NCI-H748 (cell line): Measurements from ENCODE around the gene JAGN1.
"Not testable (repeated sequence)": the region's sequence is repeated elsewhere in the genome, so short reads cannot be mapped to it uniquely, and the experiment has no call there.

Source experiments
- DNase-seq: peaks from one replicate; lab custom pipeline; 2025; ENCODE audit not compliant: unreplicated experiment; lab: John Stamatoyannopoulos, UW

The JAGN1 gene

GRCh38 chr3:9897408-9898372 is 7.3 kb downstream of the JAGN1 start:
- no peak for DNase-seq

GRCh38 chr3:9898467-9899241 is 8.2 kb downstream of the JAGN1 start:
- no peak for DNase-seq

DNA sequence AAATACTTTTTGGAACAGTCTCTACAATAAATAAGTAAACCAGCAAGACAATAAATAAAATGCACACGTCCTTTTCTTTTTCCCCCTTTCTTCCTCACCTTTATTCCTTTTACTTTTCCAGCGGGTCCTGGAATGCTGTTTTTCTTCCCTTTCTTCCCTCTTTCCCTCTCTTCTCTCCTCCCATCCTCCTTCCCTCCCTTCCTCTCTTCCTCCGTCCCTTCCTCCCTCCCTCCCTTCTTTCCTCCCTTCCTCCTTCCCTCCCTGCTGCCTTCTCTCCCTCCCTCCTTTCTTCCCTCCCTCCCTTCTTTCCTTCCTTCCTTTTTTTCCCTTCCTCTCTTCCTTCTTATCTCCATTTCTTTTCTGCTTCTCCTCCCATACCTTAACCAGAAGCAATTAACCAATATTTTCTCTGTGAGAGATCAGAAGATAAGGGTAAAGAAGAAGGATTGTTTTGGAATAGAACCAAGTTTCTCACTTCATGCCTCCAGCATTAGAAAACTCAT is 8.9 kb downstream of the JAGN1 start:
- no peak for DNase-seq

DNA sequence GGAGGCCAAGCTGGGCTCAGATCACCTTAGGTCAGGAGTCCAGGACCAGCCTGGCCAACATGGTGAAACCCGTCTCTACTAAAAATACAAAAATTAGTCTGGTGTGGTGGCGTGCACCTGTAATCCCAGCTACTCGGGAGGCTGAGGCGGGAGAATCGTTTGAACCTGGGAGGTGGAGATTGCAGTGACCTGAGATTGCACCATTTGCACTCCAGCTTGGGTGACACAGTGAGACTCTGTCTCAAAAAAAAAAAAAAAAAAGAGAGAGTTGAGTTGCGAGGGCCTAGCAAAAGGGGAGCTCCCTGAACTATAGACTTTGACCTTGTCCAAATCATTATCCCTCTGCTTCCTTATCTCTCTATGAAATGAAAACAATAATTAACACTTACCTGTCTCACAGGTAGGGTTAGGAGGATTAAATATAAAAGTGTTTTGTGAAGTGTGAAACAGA is 10.6 kb downstream of the JAGN1 start:
- DNase-seq: not testable (repeated sequence)

DNA sequence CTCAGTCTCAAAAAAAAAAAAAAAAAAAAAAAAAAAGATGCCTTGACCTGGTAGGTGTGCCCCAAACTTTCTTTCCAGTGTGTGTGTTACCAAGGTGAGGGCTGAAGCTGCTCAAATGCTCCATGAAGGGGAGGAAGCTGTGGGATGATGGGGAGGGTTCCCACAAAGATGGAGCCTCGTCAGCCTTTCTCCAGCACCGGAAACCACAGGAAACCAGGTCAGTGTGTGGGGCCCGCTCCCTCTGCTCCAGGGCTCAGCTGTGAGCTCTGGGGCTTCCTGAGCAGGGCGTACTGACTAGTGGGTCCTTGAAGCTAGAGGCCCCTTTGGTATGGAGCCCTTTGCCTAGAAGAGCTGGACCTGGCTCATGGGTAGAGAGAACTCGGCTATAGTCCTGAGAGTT is 11.6 kb downstream of the JAGN1 start:
- DNase-seq: no peak

DNA sequence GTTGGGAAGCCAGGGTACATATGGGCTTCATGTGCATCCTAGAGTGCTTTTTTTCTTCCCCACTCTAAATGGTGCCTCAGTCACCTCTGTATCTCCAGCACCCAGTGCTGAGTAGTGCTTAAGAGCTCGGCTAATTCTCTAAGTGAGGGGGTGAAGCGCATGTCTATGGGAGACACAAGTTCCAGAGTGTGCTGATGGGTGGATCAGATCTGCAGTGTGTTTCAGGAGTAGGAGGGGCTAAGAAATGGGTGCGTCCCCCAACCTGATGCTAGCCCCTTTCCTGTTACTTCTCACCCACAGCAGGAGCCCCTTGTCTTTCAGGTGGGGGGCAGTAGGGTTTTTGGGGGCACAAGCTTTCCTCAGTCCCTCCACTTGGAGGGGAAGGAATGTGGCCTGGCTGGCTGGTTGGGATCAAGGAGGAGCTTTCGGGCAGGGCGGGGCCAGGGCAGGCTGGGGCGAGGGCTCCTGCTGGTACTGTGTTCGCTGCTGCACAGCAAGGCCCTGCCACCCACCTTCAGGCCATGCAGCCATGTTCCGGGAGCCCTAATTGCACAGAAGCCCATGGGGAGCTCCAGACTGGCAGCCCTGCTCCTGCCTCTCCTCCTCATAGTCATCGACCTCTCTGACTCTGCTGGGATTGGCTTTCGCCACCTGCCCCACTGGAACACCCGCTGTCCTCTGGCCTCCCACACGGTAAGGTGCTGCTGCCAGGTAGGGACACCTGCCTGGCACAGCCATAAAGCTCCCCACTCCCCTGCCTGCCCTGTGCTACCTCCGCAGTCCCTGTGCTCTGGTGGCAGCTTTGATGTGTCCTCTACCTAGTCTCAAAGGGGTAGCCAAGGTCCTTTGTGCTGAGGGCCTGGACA is 12.2 kb downstream of the JAGN1 start, which contains the start of gene IL17RE:
TSS of gene IL17RE (plus strand) at position 477 of the 866 bp plus-strand sequence. CDS start at position 562, 85 bp downstream.
- DNase-seq: no peak

- DNase-seq: no peak
These were observed 12.8 kb downstream of the JAGN1 start for GRCh38 chr3:9903238-9903624.

GRCh38 chr3:9903904-9904303 is 13.5 kb downstream of the JAGN1 start:
- no peak for DNase-seq

DNA sequence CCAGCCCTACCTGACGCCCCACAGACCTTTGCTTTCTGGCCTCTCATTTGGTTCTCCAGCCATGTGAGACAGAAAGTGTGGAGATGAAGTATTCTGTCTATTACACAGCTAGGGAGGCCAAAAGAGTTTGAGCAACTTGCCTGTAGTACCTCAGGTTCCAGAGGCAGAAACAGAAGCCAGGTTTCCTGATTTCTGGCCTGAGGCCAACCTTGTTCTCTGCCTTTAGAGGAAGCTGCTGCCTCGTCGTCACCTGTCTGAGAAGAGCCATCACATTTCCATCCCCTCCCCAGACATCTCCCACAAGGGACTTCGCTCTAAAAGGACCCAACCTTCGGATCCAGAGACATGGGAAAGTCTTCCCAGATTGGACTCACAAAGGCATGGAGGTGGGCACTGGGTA is 16.1 kb downstream of the JAGN1 start:
- no peak for DNase-seq

GRCh38 chr3:9908286-9908685 is 17.9 kb downstream of the JAGN1 start:
- no peak for DNase-seq

GRCh38 chr3:9909221-9910013 is 19.0 kb downstream of the JAGN1 start:
- no peak for DNase-seq

DNA sequence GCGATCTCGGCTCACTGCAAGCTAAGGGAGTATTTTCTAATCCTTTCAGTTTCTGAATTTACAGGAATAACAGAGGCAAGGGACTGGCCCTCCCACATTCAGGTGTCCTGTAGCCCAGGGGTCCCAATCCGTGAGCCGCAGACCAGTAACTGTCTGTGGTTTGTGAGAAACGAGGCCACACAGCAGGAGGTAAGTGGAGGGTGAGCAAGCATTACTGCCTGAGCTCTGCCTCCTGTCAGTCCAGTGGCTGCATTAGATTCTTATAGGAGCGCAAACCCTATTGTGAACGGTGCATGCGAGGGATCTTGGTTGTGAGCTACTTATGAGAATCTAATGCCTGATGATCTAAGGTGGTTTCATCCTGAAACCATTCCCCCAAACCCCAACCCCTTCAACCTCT is 21.5 kb downstream of the JAGN1 start:
- no peak for DNase-seq

DNA sequence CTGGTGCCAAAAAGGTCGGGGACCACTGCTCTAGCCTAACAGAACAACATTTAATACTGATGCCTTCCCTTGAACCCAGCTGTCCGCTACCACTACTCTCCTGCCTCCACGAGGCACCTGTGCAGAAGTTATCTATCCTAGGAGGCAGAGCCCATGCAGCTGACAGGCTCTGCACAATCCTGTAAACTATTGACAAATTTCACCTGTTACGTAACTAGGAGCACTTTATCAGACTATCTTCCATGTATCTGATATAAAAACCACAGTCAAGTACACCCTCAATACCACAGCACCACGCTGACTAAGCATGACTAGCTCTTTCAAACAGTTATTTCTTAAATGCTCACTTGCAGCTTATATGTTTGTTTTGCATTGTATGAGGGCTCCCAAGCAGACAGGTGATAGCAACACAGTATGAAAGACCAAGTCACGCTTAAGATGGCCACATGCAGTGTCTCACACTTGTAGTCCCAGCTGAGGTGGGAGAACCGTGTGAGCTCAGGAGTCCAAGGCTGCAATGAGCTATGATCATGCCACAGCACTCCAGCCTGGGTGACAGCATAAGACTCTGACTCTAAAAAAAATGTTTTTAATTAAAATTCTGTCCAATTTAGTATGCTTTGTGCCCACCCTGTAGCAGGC is 22.0 kb downstream of the JAGN1 start:
- no peak for DNase-seq

GRCh38 chr3:9913601-9914000 is 23.2 kb downstream of the JAGN1 start:
- DNase-seq: no peak

GRCh38 chr3:9914011-9914410 is 23.6 kb downstream of the JAGN1 start:
- no peak for DNase-seq

GRCh38 chr3:9914559-9915253 is 24.3 kb downstream of the JAGN1 start:
- no peak for DNase-seq

- peak; percentile 62 for DNase-seq
These were observed 25.1 kb downstream of the JAGN1 start for GRCh38 chr3:9915254-9916141.

GRCh38 chr3:9916346-9916733 is 25.9 kb downstream of the JAGN1 start:
- DNase-seq: no peak
